Hindlimb muscle (tissue), 1 donor: ENCODE measurements around the gene TAS2R43. TPM values are rescaled to one million over a fixed set of nuclear protein-coding genes. Genes with fewer than 3 reads are reported as not detected.
A peak's percentile ranks its signal among the peaks of the same experiment; 100 is the strongest.
"Not testable (repeated sequence)": the region's sequence is repeated elsewhere in the genome, so short reads cannot be mapped to it uniquely, and the experiment has no call there.

Experiments used
- DNase-seq: peaks from one replicate; pipeline ENCODE4 v3.0.0-alpha.2; 2013
- polyA plus RNA-seq: library from polyadenylated mRNA; unstranded; fragments of 120-200 nt; gene quantifications from one replicate; pipeline ENCODE4 v1.2.1, GENCODE V29; 2013; ENCODE audit not compliant: insufficient read length

The TAS2R43 gene
- 0.27 TPM for polyA plus RNA-seq

DNA sequence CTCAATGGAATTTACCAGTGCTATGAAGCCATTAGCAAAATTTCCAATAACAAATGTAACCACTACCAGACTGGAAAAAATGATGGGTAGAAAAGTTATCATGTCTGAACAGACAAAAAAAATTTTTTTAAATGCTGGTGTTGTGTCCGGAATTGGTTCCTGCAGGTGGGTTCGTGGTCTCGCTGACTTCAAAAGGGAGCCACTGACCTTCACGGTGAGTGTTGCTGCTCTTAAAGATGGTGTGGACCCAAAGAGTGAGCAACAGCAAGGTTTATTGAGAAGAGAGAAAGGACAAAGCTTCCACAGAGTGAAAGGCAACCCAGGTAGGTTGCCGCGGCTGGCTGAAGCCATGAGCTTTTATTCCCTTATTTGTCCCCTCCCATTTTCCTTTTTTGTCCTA, at the start of gene TAS2R43:
TSS of gene TAS2R43 (minus strand) at position 186 of the 400 bp plus-strand sequence. CDS start at position 102, 84 bp downstream.
- no peak for DNase-seq

GRCh38 chr12:11136075-11136474, 44.0 kb upstream of the TAS2R43 start:
- DNase-seq = no peak

DNA sequence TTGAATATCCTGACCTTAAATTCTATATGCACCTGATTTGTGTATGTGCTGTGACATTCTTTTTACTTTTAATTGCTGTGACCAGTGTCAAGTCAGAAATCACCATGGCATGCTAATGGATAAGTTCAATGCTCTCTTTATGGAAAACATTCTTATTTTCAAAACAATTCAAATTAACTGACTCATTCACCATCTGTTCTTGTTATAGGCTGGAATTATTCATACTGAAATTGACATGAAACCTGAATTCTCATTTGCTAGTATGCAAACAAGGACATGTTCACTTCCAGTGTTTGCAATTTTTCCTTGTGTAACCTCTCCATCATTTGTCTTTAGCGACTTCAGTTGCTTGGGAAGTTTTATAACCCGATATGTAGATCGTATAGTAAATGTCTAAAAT, 42.2 kb upstream of the TAS2R43 start, which contains the start of gene TAS2R30:
TSS of gene TAS2R30 (minus strand) at position 340 of the 400 bp plus-strand sequence. CDS start 400 bp downstream, outside the sequence.
- DNase-seq = no peak

GRCh38 chr12:11133816-11134215, 41.7 kb upstream of the TAS2R43 start:
- no peak for DNase-seq

GRCh38 chr12:11133162-11133561, 41.0 kb upstream of the TAS2R43 start:
- DNase-seq = no peak

- DNase-seq = no peak
These were observed 38.9 kb upstream of the TAS2R43 start for GRCh38 chr12:11130999-11131398.

- no peak for DNase-seq
These were observed 38.3 kb upstream of the TAS2R43 start for GRCh38 chr12:11130382-11130781.

DNA sequence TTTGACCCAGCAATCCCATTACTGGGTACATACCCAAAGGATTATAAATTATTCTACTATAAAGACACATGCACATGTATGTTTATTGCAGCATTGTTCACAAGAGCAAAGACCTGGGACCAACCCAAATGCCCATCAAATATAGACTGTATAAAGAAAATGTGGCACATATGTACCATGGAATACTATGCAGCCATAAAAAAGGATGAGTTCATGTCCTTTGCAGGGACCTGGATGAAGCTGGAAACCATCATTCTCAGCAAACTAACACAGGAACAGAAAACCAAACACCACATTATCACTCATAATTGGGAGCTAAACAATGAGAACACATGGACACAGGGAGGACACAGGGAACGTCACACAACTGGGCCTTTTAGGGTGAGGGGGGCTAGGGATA, 22.0 kb upstream of the TAS2R43 start:
- not testable (repeated sequence) for DNase-seq

- DNase-seq = not testable (repeated sequence)
These were observed 19.1 kb upstream of the TAS2R43 start for GRCh38 chr12:11111213-11111612.

DNA sequence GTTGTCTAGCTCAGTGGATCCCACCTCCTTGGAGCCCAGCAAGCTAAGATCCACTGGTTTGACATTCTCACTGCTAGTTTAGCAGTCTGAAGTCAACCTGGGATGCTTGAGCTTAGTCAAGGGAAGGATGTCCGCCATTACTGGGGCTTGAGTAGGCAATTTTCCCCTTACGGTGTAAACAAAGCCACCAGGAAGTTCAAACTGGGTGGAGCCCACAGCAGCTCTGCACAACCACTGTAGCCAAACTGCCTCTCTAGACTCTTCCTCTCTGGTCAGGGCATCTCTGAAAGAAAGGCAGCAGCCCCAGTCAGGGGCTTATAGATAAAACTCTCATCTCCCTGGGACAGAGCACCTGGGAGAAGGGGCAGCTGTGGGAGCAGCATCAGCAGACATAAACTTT, 16.7 kb upstream of the TAS2R43 start:
- no peak for DNase-seq

DNA sequence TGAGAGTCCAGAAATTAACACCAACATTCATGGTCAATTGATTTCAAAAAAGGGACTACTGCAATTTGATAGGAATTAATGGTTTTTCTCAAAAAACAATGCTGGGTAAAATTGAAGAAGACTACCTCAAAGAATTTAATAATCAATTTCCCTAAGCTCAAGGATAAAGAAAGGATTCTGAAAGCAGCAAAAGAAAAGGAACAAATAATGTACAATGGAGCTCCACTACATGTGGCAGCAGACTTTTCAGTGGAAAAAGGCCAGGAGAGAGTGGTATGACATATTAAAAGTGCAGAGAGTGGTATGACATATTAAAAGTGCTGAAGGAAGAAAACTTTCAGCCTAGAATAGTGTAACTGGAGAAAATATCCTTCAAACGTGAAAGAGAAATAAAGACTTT, 15.6 kb upstream of the TAS2R43 start:
- DNase-seq = no peak

DNA sequence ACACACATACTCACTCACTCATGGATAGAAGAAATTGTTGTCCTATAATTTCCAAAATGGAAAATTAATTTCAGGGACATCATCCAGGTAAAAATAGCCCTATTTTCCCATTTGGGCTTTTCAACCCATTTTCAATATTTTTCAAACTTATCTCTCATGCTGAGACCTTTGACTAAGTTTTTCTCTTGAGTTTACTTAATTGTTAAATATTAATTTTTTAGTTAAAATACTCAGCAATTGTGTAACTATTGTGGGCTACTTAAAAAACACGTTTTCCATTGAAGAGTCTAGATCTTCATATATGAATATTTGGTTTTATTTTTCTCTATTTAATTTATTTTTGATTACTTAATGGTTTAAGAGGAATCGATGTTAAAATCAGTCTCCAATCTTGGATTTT, 14.2 kb upstream of the TAS2R43 start:
- DNase-seq = no peak

GRCh38 chr12:11105546-11105945, 13.4 kb upstream of the TAS2R43 start:
- no peak for DNase-seq

DNA sequence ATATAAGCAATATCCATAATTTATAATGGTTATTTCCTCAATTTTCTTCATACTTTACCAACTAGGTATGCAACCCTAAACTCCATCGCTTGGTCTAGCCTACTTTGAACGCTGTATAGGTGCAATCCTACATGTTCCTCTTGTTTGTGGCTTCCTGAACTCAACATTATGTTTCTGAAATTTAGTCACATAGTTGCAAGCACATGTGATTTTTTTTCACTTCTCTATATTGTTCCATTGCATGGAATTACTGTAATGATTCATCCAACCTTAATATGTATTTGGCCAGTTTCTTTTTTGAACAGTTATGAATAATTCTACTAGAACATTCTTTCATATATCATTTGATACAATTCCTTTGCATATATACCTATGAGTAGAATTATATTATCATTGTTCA, 2.8 kb upstream of the TAS2R43 start:
- not testable (repeated sequence) for DNase-seq

- DNase-seq = no peak
These were observed 2.9 kb downstream of the TAS2R43 start for GRCh38 chr12:11089246-11089645.

DNA sequence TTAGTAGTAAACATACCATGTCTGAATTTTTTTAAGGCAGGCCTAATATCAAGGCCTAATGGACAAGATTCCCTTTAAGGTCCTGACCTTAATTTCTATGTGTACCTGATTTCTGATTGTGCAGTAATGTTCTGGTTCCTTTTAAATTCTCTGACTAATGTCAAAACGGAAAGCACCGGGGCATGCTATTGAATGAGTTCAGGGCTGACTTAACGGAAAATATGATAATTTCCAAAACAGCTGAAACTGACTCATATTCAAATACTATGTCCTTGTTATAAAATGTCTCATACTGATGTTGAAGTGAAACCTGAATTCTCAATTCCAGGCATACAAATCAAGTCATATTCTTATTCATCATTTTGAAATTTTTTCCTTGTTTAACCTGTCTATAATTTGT, 6.7 kb downstream of the TAS2R43 start:
- no peak for DNase-seq

- DNase-seq = no peak
These were observed 10.1 kb downstream of the TAS2R43 start for GRCh38 chr12:11081987-11082386.

GRCh38 chr12:11078246-11078645, 13.9 kb downstream of the TAS2R43 start:
- DNase-seq = no peak

DNA sequence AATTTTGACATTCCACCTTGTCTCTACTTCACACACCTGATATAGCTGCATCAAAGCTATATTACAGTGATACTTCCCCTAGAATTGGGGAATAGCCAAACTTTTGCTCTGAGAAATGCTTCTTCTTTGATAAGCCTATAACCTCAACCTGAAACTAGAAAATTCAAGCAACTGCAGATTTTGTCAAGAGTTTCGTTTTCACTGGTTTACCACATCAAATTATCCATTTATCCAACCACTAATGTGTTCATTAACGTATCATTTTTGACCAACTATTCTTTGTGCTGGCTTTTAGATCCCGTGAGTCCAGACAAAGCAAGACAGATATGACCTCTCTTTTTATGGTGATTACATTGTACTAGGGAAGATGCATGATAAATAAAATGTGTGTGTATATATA, 16.5 kb downstream of the TAS2R43 start:
- DNase-seq = no peak

- no peak for DNase-seq
These were observed 20.7 kb downstream of the TAS2R43 start for GRCh38 chr12:11071414-11071813.

GRCh38 chr12:11070999-11071398, 21.1 kb downstream of the TAS2R43 start:
- DNase-seq = no peak

- no peak for DNase-seq
These were observed 22.2 kb downstream of the TAS2R43 start for GRCh38 chr12:11069854-11070365.

DNA sequence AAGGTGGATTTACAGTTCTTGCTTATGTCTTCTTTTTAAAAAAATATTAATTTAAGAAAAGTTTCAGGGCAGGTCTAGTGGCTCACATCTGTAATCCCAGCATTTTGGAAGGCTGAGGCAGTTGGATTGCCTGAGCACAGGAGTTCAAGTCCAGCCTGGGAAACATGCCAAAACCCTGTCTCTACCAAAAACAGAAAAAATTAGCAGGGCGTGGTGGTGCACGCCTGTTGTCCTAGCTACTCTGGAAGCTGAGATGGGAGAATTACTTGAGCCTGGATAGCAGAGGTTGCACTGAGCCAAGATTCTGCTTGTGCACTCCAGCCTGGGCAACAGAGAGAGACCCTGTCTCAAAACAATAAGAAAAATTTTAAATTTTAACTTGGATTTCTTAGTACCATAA, 24.6 kb downstream of the TAS2R43 start:
- DNase-seq = peak; percentile 43

GRCh38 chr12:11062194-11062593, 29.9 kb downstream of the TAS2R43 start, which contains the start of gene TAS2R46:
Gene TAS2R46, minus strand, starts transcription at chr12:11062294. Its CDS starts 0 bp downstream, at chr12:11062294.
- DNase-seq = not testable (repeated sequence)

GRCh38 chr12:11059784-11060183, 32.3 kb downstream of the TAS2R43 start:
- DNase-seq = no peak
